HG03280 (cell line): ENCODE measurements around the gene AIFM2.
A peak's percentile ranks its signal among the peaks of the same experiment; 100 is the strongest.

Source experiments
- ATAC-seq: cut with Tn5 transposase; IDR thresholded peaks from one replicate; pipeline ENCODE4 v1.9.1; 2021; ENCODE audit warnings: mild to moderate bottlenecking, moderate library complexity; ENCODE audit not compliant: unreplicated experiment

AIFM2 gene

GRCh38 chr10:70146489-70147258 lies 14.0 kb upstream of the AIFM2 start, which contains the start of gene TYSND1:
TYSND1 (minus strand) TSS chr10:70146700; CDS start chr10:70146586, 114 bp downstream.
- peak; percentile 92 for ATAC-seq

GRCh38 chr10:70145666-70146488 lies 13.3 kb upstream of the AIFM2 start:
- ATAC-seq: peak; percentile 55

GRCh38 chr10:70145166-70145665 lies 12.6 kb upstream of the AIFM2 start:
- ATAC-seq: peak; percentile 8

GRCh38 chr10:70144372-70145110 lies 11.9 kb upstream of the AIFM2 start:
- ATAC-seq: no peak

- ATAC-seq: no peak
Measured at GRCh38 chr10:70142555-70142954, 9.9 kb upstream of the AIFM2 start.

GRCh38 chr10:70140297-70140696 lies 7.7 kb upstream of the AIFM2 start:
- ATAC-seq: no peak

- ATAC-seq: no peak
Measured at GRCh38 chr10:70139997-70140250, 7.3 kb upstream of the AIFM2 start.

GRCh38 chr10:70139151-70139996 lies 6.7 kb upstream of the AIFM2 start:
- no peak for ATAC-seq

- no peak for ATAC-seq
Measured at GRCh38 chr10:70137927-70138883, 5.6 kb upstream of the AIFM2 start.

GRCh38 chr10:70137135-70137534 lies 4.5 kb upstream of the AIFM2 start:
- no peak for ATAC-seq

- ATAC-seq: no peak
Measured at GRCh38 chr10:70135684-70136083, 3.1 kb upstream of the AIFM2 start.

GRCh38 chr10:70135046-70135445 lies 2.4 kb upstream of the AIFM2 start:
- no peak for ATAC-seq

GRCh38 chr10:70131560-70131937 lies 1.1 kb downstream of the AIFM2 start:
- no peak for ATAC-seq

GRCh38 chr10:70130878-70131559 lies 1.6 kb downstream of the AIFM2 start:
- ATAC-seq: no peak

GRCh38 chr10:70126700-70127395 lies 5.8 kb downstream of the AIFM2 start:
- no peak for ATAC-seq

- no peak for ATAC-seq
Measured at GRCh38 chr10:70125918-70126552, 6.6 kb downstream of the AIFM2 start.

GRCh38 chr10:70124918-70125317 lies 7.7 kb downstream of the AIFM2 start:
- no peak for ATAC-seq

GRCh38 chr10:70124415-70124814 lies 8.2 kb downstream of the AIFM2 start:
- no peak for ATAC-seq
